ENCODE measurements around the gene EIF4E2.

EIF4E2 gene

GRCh38 chr2:232533944-232534710 lies 16.4 kb upstream of the EIF4E2 start:
- DNase-seq (ENCODE audit: extremely low read depth, low read depth), result no peak
- no peak for TF ChIP-seq CTCF (IDR thresholded peaks at IDR 0.05; ENCODE audit: low read depth, low read length)

GRCh38 chr2:232534940-232535651 lies 15.4 kb upstream of the EIF4E2 start:
- no peak for TF ChIP-seq CTCF (IDR thresholded peaks at IDR 0.05; ENCODE audit: low read depth, low read length)
- no peak for DNase-seq (ENCODE audit: extremely low read depth, low read depth)

- no peak for DNase-seq (ENCODE audit: extremely low read depth, low read depth)
- TF ChIP-seq CTCF (IDR thresholded peaks at IDR 0.05; ENCODE audit: low read depth, low read length), result no peak
Measured at GRCh38 chr2:232535761-232536530, 14.5 kb upstream of the EIF4E2 start.

- no peak for DNase-seq (ENCODE audit: extremely low read depth, low read depth)
- 0 out of 2 replicates have a peak, but pooled peaks have one; percentile 4 for TF ChIP-seq CTCF (IDR thresholded peaks at IDR 0.05; ENCODE audit: low read depth, low read length)
Measured at GRCh38 chr2:232537079-232537478, 13.4 kb upstream of the EIF4E2 start.

- TF ChIP-seq CTCF (IDR thresholded peaks at IDR 0.05; ENCODE audit: low read depth, low read length), result no peak
- DNase-seq (ENCODE audit: extremely low read depth, low read depth), result no peak
Measured at GRCh38 chr2:232537499-232537898, 13.0 kb upstream of the EIF4E2 start.

- no peak for DNase-seq (ENCODE audit: extremely low read depth, low read depth)
- no peak for TF ChIP-seq CTCF (IDR thresholded peaks at IDR 0.05; ENCODE audit: low read depth, low read length)
Measured at GRCh38 chr2:232538671-232539070, 11.8 kb upstream of the EIF4E2 start.

Data from AG09319 (cell line).